GM12873 (cell line): ENCODE measurements around the gene PRKACA.

Experiments used
- TF ChIP-seq, protein P1 (sequence below): IDR thresholded peaks from 2 replicates; pipeline ENCODE4 v1.5.1; 2012; ENCODE audit warnings: low read depth, mild to moderate bottlenecking, moderate library complexity, low read length, control low read depth; ENCODE audit not compliant: insufficient read depth; ENCODE audit errors: missing control alignments

The PRKACA gene

GRCh38 chr19:14078411-14078810 lies 39.2 kb downstream of the PRKACA start:
- TF ChIP-seq, protein P1, sequence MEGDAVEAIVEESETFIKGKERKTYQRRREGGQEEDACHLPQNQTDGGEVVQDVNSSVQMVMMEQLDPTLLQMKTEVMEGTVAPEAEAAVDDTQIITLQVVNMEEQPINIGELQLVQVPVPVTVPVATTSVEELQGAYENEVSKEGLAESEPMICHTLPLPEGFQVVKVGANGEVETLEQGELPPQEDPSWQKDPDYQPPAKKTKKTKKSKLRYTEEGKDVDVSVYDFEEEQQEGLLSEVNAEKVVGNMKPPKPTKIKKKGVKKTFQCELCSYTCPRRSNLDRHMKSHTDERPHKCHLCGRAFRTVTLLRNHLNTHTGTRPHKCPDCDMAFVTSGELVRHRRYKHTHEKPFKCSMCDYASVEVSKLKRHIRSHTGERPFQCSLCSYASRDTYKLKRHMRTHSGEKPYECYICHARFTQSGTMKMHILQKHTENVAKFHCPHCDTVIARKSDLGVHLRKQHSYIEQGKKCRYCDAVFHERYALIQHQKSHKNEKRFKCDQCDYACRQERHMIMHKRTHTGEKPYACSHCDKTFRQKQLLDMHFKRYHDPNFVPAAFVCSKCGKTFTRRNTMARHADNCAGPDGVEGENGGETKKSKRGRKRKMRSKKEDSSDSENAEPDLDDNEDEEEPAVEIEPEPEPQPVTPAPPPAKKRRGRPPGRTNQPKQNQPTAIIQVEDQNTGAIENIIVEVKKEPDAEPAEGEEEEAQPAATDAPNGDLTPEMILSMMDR: no peak

DNA sequence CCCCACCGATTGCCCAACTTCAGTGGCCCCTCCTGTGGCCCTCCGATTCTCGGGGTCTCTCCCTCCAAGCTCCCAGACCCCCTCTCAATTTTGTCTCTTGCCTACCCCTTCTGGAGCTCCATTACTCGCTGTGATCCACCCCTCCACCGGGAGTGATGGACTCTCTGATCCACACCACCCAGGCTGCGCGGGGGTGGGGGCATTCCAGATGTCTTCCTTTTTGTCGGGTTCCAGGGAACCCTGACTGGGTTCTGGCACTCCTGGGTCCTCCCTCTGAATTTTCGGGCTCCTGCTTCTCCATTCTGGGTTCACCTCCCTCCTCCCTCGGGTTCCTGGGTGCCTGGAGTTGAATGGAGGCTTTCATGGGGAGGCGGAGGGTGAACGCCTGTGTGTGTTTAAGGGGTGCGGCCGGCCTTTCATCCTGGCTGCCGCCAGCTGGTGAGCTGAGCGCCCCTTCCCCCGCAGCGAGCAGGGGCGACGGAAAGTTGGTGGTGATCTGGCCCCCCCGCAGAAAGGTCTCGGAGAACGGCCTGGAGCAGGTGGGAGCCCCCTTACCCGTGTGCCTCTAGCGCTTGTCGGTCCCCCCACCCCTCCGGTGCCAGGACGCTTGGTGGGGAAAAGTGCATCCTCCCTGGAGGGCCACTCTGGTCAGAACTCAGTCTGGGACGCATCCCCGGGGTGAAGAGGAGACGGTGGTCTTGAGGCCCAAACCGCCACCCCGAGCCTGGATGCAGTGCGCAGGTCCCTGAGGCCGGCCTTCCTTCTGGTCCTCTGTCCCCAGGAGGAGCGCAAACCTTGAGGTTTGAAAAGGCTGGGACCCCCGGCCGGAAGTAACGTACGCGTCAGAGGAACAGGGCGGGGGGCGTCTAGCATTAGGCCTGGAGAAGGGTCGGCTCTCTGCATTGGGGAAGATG lies 43.4 kb downstream of the PRKACA start:
- TF ChIP-seq, protein P1: peak; percentile 8

- TF ChIP-seq, protein P1: peak; percentile 62
Observed at GRCh38 chr19:14073261-14073924, 44.2 kb downstream of the PRKACA start.

DNA sequence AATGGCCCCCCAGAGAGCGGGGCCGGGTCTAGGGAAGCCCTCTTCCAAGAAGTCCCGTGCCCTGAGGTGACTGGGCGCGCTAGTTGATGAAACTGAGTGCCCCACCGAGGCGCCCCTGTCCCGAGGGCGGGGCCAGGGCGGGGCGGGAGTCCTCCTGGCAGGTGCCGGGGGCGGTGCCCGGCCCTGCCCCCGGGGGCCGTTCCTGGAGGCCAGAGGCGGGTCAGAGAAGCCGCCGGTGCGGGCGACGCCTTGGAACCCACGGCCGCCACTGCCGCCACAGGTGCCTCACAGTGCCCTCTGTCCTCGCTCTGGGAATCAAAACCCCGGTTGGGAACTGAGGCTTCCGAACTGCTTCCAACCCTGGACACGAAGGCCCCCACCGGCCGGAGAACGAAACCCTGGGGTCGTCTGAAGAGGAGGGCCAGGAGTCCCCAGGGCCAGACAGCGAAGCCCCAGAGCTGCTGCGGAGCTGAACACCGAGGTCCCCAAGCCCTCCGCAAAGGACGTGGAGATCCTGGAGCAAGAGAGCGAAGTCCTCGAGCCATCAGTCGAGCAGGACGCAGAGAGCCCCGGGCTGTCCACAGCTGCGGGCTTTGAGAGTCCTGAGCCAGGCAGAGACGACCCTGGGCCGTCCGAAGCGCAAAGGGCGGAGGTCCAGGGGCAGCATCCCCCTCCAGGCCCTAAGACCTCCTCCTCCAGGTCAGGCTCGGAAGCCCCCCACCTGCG lies 44.9 kb downstream of the PRKACA start, which contains the start of gene MISP3:
Gene MISP3, plus strand, starts transcription at position 252 of the 726 bp plus-strand sequence. CDS start 524 bp downstream, outside the sequence.
- TF ChIP-seq, protein P1: no peak

GRCh38 chr19:14070268-14071050 lies 47.1 kb downstream of the PRKACA start:
- TF ChIP-seq, protein P1: no peak

DNA sequence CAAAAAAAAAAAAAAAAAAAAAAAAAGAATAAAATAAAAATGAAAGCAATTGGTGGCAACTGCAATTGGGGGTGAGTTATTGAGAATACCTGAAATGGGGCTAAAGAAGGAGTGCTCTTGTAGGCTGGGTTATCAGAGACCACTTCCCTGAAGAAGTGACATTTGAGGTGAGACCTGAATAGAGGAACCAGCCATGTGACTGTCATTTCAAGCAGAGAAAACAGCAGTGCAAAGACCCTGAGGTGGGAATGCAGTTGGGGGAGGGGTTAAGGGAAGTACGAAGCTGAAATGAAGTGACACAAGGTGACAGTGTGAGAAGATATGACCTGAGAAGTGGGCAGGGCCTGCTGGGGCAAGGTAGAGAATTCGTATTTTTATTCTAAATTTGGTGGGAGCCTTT lies 51.4 kb downstream of the PRKACA start:
- TF ChIP-seq, protein P1: no peak

GRCh38 chr19:14063105-14063504 lies 54.5 kb downstream of the PRKACA start:
- TF ChIP-seq, protein P1: no peak
